ENCODE results near the gene ABAT. TPM values are rescaled to one million over a fixed set of nuclear protein-coding genes. Genes with fewer than 3 reads are reported as not detected.
"Not testable (repeated sequence)": the region's sequence is repeated elsewhere in the genome, so short reads cannot be mapped to it uniquely, and the experiment has no call there.

Gene ABAT
- total RNA-seq, 4 donors from 2014 or later, result 0.55 to 1.9 (median 0.92) TPM

DNA sequence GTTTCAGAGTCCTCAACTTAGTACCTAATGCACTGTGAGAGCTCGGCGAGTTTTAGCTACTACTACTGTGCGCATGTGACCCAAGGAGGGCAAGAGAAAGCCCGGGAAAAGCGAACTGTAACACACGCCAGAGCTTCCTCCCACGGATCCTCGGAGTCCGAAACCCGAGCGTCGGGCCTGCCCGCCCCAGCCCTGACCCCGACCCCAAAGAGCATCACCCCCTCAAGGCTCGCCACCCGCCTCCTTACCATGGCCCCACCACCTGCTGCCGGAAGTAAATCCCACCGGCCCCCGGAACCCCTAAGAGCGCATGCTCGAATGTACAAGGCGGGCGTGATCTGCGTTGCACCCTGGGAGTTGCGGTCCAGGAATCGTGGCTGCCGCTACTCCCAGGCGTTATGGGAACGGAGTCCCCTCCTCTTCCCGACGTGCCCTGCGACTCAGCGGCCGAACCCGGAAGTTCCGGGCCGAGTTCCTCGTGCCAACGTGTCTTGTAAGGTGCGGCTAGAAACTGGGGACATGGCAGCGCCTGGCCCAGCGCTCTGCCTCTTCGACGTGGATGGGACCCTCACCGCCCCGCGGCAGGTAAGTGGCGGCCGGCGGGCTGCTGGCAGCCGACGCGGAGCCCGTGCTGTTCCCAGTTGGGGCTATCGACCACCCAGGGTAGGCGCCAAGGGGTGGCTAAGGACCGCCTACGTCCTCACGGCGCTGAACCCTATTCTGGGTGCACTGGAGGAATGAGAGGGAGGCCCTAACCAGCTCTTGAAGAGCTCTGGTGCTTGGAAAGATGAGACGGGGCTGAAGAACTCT is 123.2 kb downstream of the ABAT start, which contains the start of the genes PMM2 and TMEM186:
TSS of gene PMM2 (plus strand) at position 476 of the 810 bp plus-strand sequence. CDS start at position 520, 44 bp downstream.
TSS of gene TMEM186 (minus strand) at position 276 of the 810 bp plus-strand sequence. CDS start at position 251, 25 bp downstream.
- intact Hi-C loops (cut with DNase I; ENCODE audit: low total_unique reads), result loop anchor here (2.0 kb wide), 1 partner anchor 177 kb away; the partner anchor contains the start of gene METTL22
- peak within 1 kb of the TSS; percentile 84 to 98 (median 92) for H3K27ac ChIP-seq
- TF ChIP-seq POLR2A (IDR thresholded peaks at IDR 0.05), result peak; percentile 23 to 67
- TF ChIP-seq, protein P1, sequence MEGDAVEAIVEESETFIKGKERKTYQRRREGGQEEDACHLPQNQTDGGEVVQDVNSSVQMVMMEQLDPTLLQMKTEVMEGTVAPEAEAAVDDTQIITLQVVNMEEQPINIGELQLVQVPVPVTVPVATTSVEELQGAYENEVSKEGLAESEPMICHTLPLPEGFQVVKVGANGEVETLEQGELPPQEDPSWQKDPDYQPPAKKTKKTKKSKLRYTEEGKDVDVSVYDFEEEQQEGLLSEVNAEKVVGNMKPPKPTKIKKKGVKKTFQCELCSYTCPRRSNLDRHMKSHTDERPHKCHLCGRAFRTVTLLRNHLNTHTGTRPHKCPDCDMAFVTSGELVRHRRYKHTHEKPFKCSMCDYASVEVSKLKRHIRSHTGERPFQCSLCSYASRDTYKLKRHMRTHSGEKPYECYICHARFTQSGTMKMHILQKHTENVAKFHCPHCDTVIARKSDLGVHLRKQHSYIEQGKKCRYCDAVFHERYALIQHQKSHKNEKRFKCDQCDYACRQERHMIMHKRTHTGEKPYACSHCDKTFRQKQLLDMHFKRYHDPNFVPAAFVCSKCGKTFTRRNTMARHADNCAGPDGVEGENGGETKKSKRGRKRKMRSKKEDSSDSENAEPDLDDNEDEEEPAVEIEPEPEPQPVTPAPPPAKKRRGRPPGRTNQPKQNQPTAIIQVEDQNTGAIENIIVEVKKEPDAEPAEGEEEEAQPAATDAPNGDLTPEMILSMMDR (IDR thresholded peaks at IDR 0.05 in 4 of 5, conservative IDR thresholded peaks at IDR 0.05 in 1 of 5), result peak in 3 of 5 experiments; percentile 15 to 26 (median 16)
- H3K36me3 ChIP-seq, result peaks cover 0 to 13% of the 10 kb centered on the region in 2 donors
- no peaks in the 10 kb centered on the region for H3K27me3 ChIP-seq
- peak; percentile 98 to 99 for ATAC-seq
- no peaks in the 10 kb centered on the region for H3K9me3 ChIP-seq
- H3K4me3 ChIP-seq, result peak within 1 kb of the TSS; percentile 92 to 100 (median 96)
- in situ Hi-C loops (cut with MboI; ENCODE audit: low sequenced_read_pairs in 4 of 4), result loop anchor here in 3 of 4 donors (10.0 kb wide), 2 partner anchors 77 to 123 kb away; partner anchors contain the start of gene ABAT (in 1 of the 3)
- H3K4me1 ChIP-seq, result peaks cover 26% of the 10 kb centered on the region in 2 donors
- DNase-seq, result peak; percentile 95 to 96

GRCh38 chr16:8798174-8798527 is 123.7 kb downstream of the ABAT start:
- TF ChIP-seq, protein P1 (IDR thresholded peaks at IDR 0.05 in 4 of 5, conservative IDR thresholded peaks at IDR 0.05 in 1 of 5), result no peak
- no peak for TF ChIP-seq POLR2A (IDR thresholded peaks at IDR 0.05)
- H3K9me3 ChIP-seq, result no peaks in the 10 kb centered on the region
- H3K36me3 ChIP-seq, result peaks cover 0 to 18% of the 10 kb centered on the region in 2 donors
- peak overlapping the region; percentile 92 to 100 (median 96) for H3K4me3 ChIP-seq
- in situ Hi-C loops (cut with MboI; ENCODE audit: low sequenced_read_pairs in 4 of 4), result loop anchor here in 3 of 4 donors (10.0 kb wide), 2 partner anchors 77 to 123 kb away; partner anchors contain the start of gene ABAT (in 1 of the 3)
- H3K4me1 ChIP-seq, result peaks cover 26% of the 10 kb centered on the region in 2 donors
- H3K27ac ChIP-seq, result peak overlapping the region; percentile 84 to 98 (median 92)
- no peak for DNase-seq
- intact Hi-C loops (cut with DNase I; ENCODE audit: low total_unique reads), result loop anchor here (2.0 kb wide), 1 partner anchor 177 kb away; the partner anchor contains the start of gene METTL22
- ATAC-seq, result no peak
- no peaks in the 10 kb centered on the region for H3K27me3 ChIP-seq

DNA sequence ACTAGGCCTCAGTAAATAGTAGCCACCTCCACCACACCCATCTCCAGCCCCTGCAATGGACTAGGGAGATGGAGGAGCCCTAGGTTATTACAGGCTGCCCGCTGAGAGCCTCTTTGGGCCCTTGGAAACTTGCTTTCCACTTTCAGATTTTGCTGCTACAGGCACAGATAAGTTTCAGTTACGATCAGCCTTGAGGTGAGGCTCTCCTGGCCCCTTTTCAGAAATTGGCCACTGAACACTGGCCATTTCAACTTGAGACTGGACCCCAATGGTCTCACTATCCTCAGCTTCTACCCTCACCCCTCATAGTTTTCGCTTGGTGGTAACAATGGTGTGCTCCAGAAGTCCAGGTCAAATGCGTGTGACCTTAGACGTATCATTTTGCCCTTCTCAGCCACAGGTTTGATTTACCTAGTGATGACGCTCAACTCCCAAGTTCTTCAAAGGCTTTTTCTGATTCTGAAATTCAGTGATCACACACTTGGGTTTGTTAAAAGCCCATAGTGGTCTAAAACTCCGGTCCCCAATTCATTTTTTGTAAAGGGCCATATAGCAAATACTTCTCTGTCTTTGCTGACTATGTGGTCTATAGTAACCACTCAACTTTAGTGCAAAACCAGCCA is 124.2 kb downstream of the ABAT start:
- no peaks in the 10 kb centered on the region for H3K27me3 ChIP-seq
- H3K27ac ChIP-seq, result peak overlapping the region; percentile 84 to 98 (median 92)
- H3K9me3 ChIP-seq, result no peaks in the 10 kb centered on the region
- DNase-seq, result no peak
- no peak for TF ChIP-seq POLR2A (IDR thresholded peaks at IDR 0.05)
- TF ChIP-seq, protein P1 (IDR thresholded peaks at IDR 0.05 in 4 of 5, conservative IDR thresholded peaks at IDR 0.05 in 1 of 5), result no peak
- H3K36me3 ChIP-seq, result peaks cover 0 to 23% of the 10 kb centered on the region in 2 donors
- peaks cover 26% of the 10 kb centered on the region in 2 donors for H3K4me1 ChIP-seq
- H3K4me3 ChIP-seq, result peak overlapping the region; percentile 92 to 100 (median 96)
- ATAC-seq, result no peak
- intact Hi-C loops (cut with DNase I; ENCODE audit: low total_unique reads) (loop anchor here (2.0 kb wide), 1 partner anchor 178 kb away; the partner anchor contains the start of gene METTL22), in situ Hi-C loops (cut with MboI; ENCODE audit: low sequenced_read_pairs in 4 of 4) (loop anchor here in 3 of 4 donors (10.0 kb wide), 2 partner anchors 76 to 124 kb away; partner anchors contain the start of gene ABAT (in 1 of the 3))

DNA sequence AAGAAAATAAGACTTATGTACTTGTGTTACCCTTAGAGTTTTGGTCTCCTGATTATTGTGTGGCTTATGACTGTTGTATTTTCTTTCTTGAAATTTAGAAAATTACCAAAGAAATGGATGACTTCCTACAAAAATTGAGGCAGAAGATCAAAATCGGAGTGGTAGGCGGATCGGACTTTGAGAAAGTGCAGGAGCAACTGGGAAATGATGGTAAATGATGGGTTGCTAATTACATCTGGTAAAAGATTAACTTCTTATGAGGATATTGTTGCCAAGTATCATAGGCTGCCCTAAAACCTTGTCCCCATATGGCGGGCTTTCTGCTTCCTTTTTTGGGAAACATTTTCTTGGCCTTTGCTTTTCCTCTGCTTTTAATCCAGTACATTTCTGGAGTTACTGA is 127.3 kb downstream of the ABAT start:
- Histone ChIP-seq H3K36me3 (peaks cover 0 to 52% of the 10 kb centered on the region in 2 donors), H3K27me3 (no peaks in the 10 kb centered on the region), H3K4me1 (peaks cover 19% of the 10 kb centered on the region in 2 donors), H3K27ac (no peak overlapping the region), H3K9me3 (no peaks in the 10 kb centered on the region), H3K4me3 (no peak overlapping the region)
- in situ Hi-C loops (cut with MboI; ENCODE audit: low sequenced_read_pairs in 4 of 4) (loop anchor here in 2 of 4 donors (10.0 to 25.0 kb wide), 2 partner anchors 53 to 139 kb away; partner anchors contain the start of gene ABAT (in 1 of the 2)), intact Hi-C loops (cut with DNase I; ENCODE audit: low total_unique reads) (loop anchor here (5.0 kb wide), 1 partner anchor 81 kb away; the partner anchor contains the start of gene LITAFD)
- DNase-seq (no peak), ATAC-seq (no peak)
- TF ChIP-seq, protein P1 (IDR thresholded peaks at IDR 0.05 in 4 of 5, conservative IDR thresholded peaks at IDR 0.05 in 1 of 5), result no peak
- no peak for TF ChIP-seq POLR2A (IDR thresholded peaks at IDR 0.05)

DNA sequence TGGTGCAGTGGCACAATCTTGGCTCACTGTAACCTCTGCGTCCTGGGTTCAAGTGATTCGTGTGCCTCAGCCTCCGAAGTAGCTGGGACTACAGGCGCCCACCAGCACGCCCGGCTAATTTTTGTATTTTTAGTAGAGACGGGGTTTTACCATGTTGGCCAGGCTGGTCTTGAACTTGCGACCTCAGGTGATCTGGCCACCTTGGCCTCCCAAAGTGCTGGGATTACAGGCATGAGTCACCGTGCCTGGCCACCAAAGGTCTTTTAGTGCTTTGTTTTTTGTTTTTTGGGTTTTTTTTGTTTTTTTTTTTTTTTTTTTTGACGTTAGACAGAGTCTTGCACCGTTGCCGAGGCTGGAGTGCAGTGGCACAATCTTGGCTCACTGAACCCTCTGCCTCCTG is 129.3 kb downstream of the ABAT start:
- not testable (repeated sequence) for DNase-seq, H3K27ac ChIP-seq, H3K4me3 ChIP-seq, H3K9me3 ChIP-seq, ATAC-seq, H3K27me3 ChIP-seq
- Histone ChIP-seq H3K36me3 (peaks cover 0 to 72% of the 10 kb centered on the region in 2 donors), H3K4me1 (peaks cover 8 to 12% of the 10 kb centered on the region in 2 donors)
- intact Hi-C loops (cut with DNase I; ENCODE audit: low total_unique reads), result loop anchor here (5.0 kb wide), 1 partner anchor 79 kb away; the partner anchor contains the start of gene LITAFD
- in situ Hi-C loops (cut with MboI; ENCODE audit: low sequenced_read_pairs in 4 of 4), result loop anchor here in 2 of 4 donors (10.0 to 25.0 kb wide), 2 partner anchors 51 to 141 kb away; partner anchors contain the start of gene ABAT (in 1 of the 2)

Measured in gastrocnemius medialis (tissue), 4 donors.